Sigmoid colon (tissue), 7 donors: ENCODE results near the gene STING1. TPM values are rescaled to one million over a fixed set of nuclear protein-coding genes. Genes with fewer than 3 reads are reported as not detected.

Source experiments
- DNase-seq: peaks from one replicate; pipeline ENCODE4 v3.0.0-alpha.2; 2019
- H3K27ac ChIP-seq, 4 donors: fragments of 200-600 bp; sonication (generic); one replicate each; pipeline ENCODE4 v1.5.1; 2016 to 2019; ENCODE audit warnings: mild to moderate bottlenecking in 1 of 4
- H3K27me3 ChIP-seq, 3 donors: fragments of 200-600 bp; sonication (generic); one replicate each; pipeline ENCODE4 v1.5.1; 2019; ENCODE audit warnings: mild to moderate bottlenecking in 1 of 3
- H3K36me3 ChIP-seq, 4 donors: fragments of 200-600 bp; sonication (generic); one replicate each; pipeline ENCODE4 v1.5.1; 2016 to 2019
- H3K4me1 ChIP-seq, 4 donors: fragments of 200-600 bp; sonication (generic); one replicate each; pipeline ENCODE4 v1.5.1; 2017 to 2019
- H3K4me3 ChIP-seq, 4 donors: fragments of 200-600 bp; sonication (generic); one replicate each; pipeline ENCODE4 v1.5.1; 2017 to 2019; ENCODE audit warnings: mild to moderate bottlenecking in 2 of 4, moderate library complexity in 1 of 4
- H3K9me3 ChIP-seq, 4 donors: fragments of 200-600 bp in 3 of 4; sonication (generic) in 3 of 4; one replicate each; pipeline versions ENCODE4 v1.5.1 to v1.6.1; 2013 to 2019
- EP300 ChIP-seq, 4 donors: sonication (generic); formaldehyde crosslinking; IDR thresholded peaks; one replicate each; pipeline ENCODE4 v1.6.1; 2017; ENCODE audit warnings: antibody characterized with exemption in 4 of 4
- POLR2A ChIP-seq, 2 donors: fragments of 450-650 bp; IDR thresholded peaks; one replicate each; pipeline ENCODE4 v1.6.1; 2016; ENCODE audit warnings: antibody characterized with exemption in 2 of 2, mild to moderate bottlenecking in 2 of 2, moderate library complexity in 2 of 2
- POLR2AphosphoS5 ChIP-seq, 4 donors: sonication (generic); formaldehyde crosslinking; IDR thresholded peaks; one replicate each; pipeline ENCODE4 v1.6.1; 2017; ENCODE audit warnings: antibody characterized with exemption in 4 of 4
- WGBS, 2 donors: extraction: QIAGEN DNeasy Blood & Tissue Kit; methylation state at CpG; one replicate each; pipeline ENCODE4 v1.1.7; 2013; 5-methylcytosine and 5-hydroxymethylcytosine counted together
- intact Hi-C: fragments of 100-400 bp; cut with DNase I; formaldehyde crosslinking; loops from one replicate; pipeline ENCODE4 v1.15.1; 2023
- polyA plus RNA-seq, 3 donors: library from polyadenylated mRNA; stranded (reverse); fragments of 200-250 nt; gene quantifications; one replicate each; pipeline ENCODE4 v1.2.3, GENCODE V29; 2013
- total RNA-seq, 4 donors: library from RNA; depleted of rRNA; stranded (reverse); fragments of >200 nt; gene quantifications; one replicate each; pipeline ENCODE4 v1.1.0, GENCODE V29; 2016
- TF ChIP-seq, protein P1 (sequence below), 4 experiments: fragments of 450-650 bp in 3 of 4; fragments of 200-600 bp in 1 of 4; IDR thresholded peaks; one replicate each; pipeline ENCODE4 v1.5.1; 2016 to 2019; ENCODE audit warnings: antibody characterized with exemption in 4 of 4, mild to moderate bottlenecking in 3 of 4, moderate library complexity in 2 of 4
- donor health status: healthy with polysubstance abuse.
- donor health status: Bipolar disorder and iron deficiency.
- donor health status: healthy.

The STING1 gene
- total and polyA plus RNA-seq, 7 donors = 5.5 to 63.5 (median 22.1) TPM

DNA sequence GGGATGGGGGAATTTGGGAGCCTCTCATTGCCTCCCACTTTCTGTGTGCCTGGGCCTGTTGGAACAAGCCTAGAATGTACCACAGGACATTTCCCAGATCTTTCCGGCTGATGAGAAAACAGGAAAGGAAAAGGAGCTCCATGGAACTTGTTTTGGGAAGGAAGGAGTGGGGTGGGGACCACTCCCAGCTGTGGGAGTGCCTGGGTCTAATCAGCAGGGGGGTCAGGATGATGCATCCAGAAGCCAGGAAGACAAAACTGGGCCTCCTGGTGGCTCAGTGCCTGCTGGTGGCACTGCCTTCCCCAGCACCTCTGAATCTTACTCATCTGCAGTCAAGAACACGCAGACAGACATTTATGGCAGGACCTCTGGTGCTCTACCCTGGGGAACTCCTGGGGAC lies 9.0 kb downstream of the STING1 start:
- Histone ChIP-seq H3K27ac (peak overlapping the region in 2 of 4 donors; percentile 24 to 63), H3K4me3 (no peak overlapping the region), H3K27me3 (no peaks in the 10 kb centered on the region), H3K36me3 (peaks cover 0 to 22% (median 2%) of the 10 kb centered on the region in 4 donors), H3K4me1 (no peaks in the 10 kb centered on the region), H3K9me3 (no peaks in the 10 kb centered on the region)
- intact Hi-C loops = no loop called here
- TF ChIP-seq, protein P1, sequence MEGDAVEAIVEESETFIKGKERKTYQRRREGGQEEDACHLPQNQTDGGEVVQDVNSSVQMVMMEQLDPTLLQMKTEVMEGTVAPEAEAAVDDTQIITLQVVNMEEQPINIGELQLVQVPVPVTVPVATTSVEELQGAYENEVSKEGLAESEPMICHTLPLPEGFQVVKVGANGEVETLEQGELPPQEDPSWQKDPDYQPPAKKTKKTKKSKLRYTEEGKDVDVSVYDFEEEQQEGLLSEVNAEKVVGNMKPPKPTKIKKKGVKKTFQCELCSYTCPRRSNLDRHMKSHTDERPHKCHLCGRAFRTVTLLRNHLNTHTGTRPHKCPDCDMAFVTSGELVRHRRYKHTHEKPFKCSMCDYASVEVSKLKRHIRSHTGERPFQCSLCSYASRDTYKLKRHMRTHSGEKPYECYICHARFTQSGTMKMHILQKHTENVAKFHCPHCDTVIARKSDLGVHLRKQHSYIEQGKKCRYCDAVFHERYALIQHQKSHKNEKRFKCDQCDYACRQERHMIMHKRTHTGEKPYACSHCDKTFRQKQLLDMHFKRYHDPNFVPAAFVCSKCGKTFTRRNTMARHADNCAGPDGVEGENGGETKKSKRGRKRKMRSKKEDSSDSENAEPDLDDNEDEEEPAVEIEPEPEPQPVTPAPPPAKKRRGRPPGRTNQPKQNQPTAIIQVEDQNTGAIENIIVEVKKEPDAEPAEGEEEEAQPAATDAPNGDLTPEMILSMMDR (IDR thresholded peaks at IDR 0.05) = no peak
- TF ChIP-seq POLR2AphosphoS5 (IDR thresholded peaks at IDR 0.05) (no peak), EP300 (IDR thresholded peaks at IDR 0.05) (no peak), POLR2A (IDR thresholded peaks at IDR 0.05) (no peak)
- 81 to 87% methylated on average over 2 of the region's 2 CpGs for WGBS, 2 donors
- no peak for DNase-seq

DNA sequence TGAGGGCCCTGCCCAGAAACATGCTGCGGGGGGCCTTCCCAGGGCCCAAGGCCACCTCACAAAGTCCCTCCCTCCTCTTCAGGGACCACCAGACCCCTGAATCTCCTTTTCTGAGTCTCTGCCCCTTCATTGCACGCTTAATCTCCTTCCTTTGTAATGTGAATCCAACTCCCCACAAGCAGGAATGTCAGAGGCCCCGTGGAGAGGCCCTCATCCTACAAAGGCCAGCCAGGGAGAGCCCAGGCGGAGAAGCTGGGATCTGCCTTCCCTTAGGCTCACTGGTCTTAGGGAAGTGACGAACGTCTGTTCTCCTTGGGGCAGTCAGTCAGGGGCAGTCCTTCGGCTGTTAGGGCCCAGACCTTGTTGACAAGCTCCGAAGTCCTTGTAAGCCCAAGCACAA lies 9.5 kb downstream of the STING1 start:
- H3K27me3 ChIP-seq = no peaks in the 10 kb centered on the region
- intact Hi-C loops = no loop called here
- no peaks in the 10 kb centered on the region for H3K4me1 ChIP-seq
- H3K36me3 ChIP-seq = peaks cover 0 to 18% (median 2%) of the 10 kb centered on the region in 4 donors
- H3K9me3 ChIP-seq = no peaks in the 10 kb centered on the region
- 89% methylated on average over 8 of the region's 8 CpGs for WGBS, 2 donors
- DNase-seq = no peak
- H3K27ac ChIP-seq = peak overlapping the region in 2 of 4 donors; percentile 24 to 63
- no peak overlapping the region for H3K4me3 ChIP-seq
- no peak for TF ChIP-seq POLR2A (IDR thresholded peaks at IDR 0.05)
- TF ChIP-seq EP300 (IDR thresholded peaks at IDR 0.05) = no peak
- no peak for TF ChIP-seq POLR2AphosphoS5 (IDR thresholded peaks at IDR 0.05)
- TF ChIP-seq, protein P1 (IDR thresholded peaks at IDR 0.05) = no peak

DNA sequence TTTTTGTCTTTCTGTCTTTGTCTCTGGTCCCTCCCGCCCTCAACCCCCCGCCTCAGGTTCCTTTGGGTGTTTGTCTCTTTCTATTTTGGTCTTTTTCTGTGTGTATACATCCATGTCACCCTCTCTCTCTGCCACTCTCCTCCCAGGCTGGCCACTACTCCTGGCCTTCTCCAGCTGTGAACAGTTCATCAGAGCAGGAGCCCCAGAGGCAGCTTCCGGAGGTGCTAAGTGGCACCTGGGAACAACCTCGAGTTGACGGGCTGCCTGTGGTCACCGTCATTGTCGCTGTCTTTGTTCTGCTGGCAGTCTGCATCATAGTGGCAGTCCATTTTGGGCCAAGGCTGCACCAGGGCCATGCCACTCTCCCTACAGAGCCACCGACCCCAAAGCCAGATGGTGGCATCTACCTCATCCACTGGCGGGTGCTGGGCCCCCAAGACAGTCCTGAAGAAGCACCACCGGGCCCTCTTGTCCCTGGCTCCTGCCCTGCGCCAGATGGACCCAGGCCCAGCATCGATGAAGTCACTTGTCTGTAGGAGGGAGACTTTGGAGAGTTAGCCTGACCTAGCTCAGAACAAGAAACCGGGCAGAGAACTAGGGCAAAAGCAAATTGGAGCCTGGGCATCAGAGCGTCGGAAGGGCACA lies 10.1 kb downstream of the STING1 start:
- Histone ChIP-seq H3K27me3 (no peaks in the 10 kb centered on the region), H3K9me3 (no peaks in the 10 kb centered on the region), H3K27ac (peak overlapping the region in 1 of 4 donors; percentile 63), H3K4me3 (no peak overlapping the region), H3K4me1 (no peaks in the 10 kb centered on the region), H3K36me3 (peaks cover 0 to 12% (median 2%) of the 10 kb centered on the region in 4 donors)
- no peak for TF ChIP-seq POLR2A (IDR thresholded peaks at IDR 0.05)
- TF ChIP-seq, protein P1 (IDR thresholded peaks at IDR 0.05) = no peak
- TF ChIP-seq POLR2AphosphoS5 (IDR thresholded peaks at IDR 0.05) = no peak
- TF ChIP-seq EP300 (IDR thresholded peaks at IDR 0.05) = no peak
- DNase-seq = no peak
- 83 to 91% methylated on average over 15 of the region's 15 CpGs for WGBS, 2 donors
- intact Hi-C loops = no loop called here

DNA sequence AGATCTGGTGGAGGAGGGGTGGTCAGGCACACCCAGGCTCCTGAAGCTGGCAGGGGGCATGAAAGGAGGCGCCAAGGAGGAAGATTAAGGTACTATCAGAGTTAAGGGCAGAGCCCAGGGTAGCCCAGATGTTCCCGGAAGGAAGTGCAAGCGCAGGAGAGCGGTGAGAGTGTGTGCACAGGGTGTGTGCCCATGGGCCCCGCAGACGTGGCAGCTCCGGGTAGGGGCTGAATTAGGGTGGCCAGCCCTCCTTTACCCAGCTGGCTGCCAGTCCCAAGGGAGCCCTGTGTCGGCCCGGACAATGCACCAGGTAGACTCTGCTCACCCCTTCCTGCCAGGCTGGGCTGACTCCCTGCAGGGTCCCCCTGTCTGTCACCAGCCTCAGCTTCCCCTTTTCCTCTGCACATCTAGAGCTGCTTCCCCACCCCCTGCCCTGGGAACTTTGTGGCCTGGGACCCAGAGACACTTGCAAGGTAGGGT lies 11.7 kb downstream of the STING1 start, which contains the start of gene SMIM33:
Gene SMIM33, plus strand, starts transcription at position 184 of the 480 bp plus-strand sequence. Its CDS starts 118 bp downstream, at position 302.
- DNase-seq = no peak
- H3K9me3 ChIP-seq = no peaks in the 10 kb centered on the region
- TF ChIP-seq POLR2AphosphoS5 (IDR thresholded peaks at IDR 0.05) = no peak
- no peak for TF ChIP-seq POLR2A (IDR thresholded peaks at IDR 0.05)
- TF ChIP-seq, protein P1 (IDR thresholded peaks at IDR 0.05) = no peak
- TF ChIP-seq EP300 (IDR thresholded peaks at IDR 0.05) = no peak
- intact Hi-C loops = no loop called here
- peaks cover 0 to 1% (median 0%) of the 10 kb centered on the region in 4 donors for H3K36me3 ChIP-seq
- no peaks in the 10 kb centered on the region for H3K27me3 ChIP-seq
- H3K4me3 ChIP-seq = no peak within 1 kb of the TSS
- WGBS, 2 donors = 7 to 29% methylated on average over 9 of the region's 9 CpGs
- no peak within 1 kb of the TSS for H3K27ac ChIP-seq
- no peaks in the 10 kb centered on the region for H3K4me1 ChIP-seq
